VCaP (cell line): ENCODE measurements around the gene EBF4.

Experiments
- H3K27ac ChIP-seq: fragments of 450-650 bp; 2 replicates; pipeline ENCODE4 v1.5.1; 2017
- TF ChIP-seq, protein P1 (sequence below): fragments of 450-650 bp; conservative IDR thresholded peaks from 2 replicates; pipeline ENCODE4 v1.5.1; 2017; ENCODE audit warnings: mild to moderate bottlenecking, moderate library complexity

EBF4 gene, protein sequence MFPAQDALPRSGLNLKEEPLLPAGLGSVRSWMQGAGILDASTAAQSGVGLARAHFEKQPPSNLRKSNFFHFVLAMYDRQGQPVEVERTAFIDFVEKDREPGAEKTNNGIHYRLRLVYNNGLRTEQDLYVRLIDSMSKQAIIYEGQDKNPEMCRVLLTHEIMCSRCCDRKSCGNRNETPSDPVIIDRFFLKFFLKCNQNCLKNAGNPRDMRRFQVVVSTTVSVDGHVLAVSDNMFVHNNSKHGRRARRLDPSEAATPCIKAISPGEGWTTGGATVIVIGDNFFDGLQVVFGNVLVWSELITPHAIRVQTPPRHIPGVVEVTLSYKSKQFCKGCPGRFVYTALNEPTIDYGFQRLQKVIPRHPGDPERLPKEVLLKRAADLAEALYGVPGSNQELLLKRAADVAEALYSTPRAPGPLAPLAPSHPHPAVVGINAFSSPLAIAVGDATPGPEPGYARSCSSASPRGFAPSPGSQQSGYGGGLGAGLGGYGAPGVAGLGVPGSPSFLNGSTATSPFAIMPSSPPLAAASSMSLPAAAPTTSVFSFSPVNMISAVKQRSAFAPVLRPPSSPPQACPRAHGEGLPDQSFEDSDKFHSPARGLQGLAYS

GRCh38 chr20:2692036-2692885, at the start of gene EBF4:
Gene EBF4, plus strand, starts transcription at chr20:2692780. Its CDS starts 866 bp downstream, at chr20:2693646.
- H3K27ac ChIP-seq, result peak within 1 kb of the TSS; percentile 62
- TF ChIP-seq, protein P1, sequence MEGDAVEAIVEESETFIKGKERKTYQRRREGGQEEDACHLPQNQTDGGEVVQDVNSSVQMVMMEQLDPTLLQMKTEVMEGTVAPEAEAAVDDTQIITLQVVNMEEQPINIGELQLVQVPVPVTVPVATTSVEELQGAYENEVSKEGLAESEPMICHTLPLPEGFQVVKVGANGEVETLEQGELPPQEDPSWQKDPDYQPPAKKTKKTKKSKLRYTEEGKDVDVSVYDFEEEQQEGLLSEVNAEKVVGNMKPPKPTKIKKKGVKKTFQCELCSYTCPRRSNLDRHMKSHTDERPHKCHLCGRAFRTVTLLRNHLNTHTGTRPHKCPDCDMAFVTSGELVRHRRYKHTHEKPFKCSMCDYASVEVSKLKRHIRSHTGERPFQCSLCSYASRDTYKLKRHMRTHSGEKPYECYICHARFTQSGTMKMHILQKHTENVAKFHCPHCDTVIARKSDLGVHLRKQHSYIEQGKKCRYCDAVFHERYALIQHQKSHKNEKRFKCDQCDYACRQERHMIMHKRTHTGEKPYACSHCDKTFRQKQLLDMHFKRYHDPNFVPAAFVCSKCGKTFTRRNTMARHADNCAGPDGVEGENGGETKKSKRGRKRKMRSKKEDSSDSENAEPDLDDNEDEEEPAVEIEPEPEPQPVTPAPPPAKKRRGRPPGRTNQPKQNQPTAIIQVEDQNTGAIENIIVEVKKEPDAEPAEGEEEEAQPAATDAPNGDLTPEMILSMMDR, result no peak

GRCh38 chr20:2643708-2644107, 48.9 kb upstream of the EBF4 start:
- TF ChIP-seq, protein P1, result no peak

GRCh38 chr20:2651772-2652723, 40.5 kb upstream of the EBF4 start, which contains the start of gene NOP56:
Gene NOP56, plus strand, starts transcription at chr20:2652632. Its CDS starts 29 bp downstream, at chr20:2652661.
- TF ChIP-seq, protein P1, result no peak
- H3K27ac ChIP-seq, result peak within 1 kb of the TSS; percentile 98

More at GRCh38 chr20:2643708-2644107, 48.9 kb upstream of the EBF4 start:
- H3K27ac ChIP-seq, result no peak overlapping the region

GRCh38 chr20:2652724-2653555, 39.6 kb upstream of the EBF4 start:
- H3K27ac ChIP-seq, result peak overlapping the region; percentile 98
- TF ChIP-seq, protein P1, result no peak

- peak overlapping the region; percentile 98 for H3K27ac ChIP-seq
- TF ChIP-seq, protein P1, result no peak
Measured at GRCh38 chr20:2653556-2654383, 38.8 kb upstream of the EBF4 start.
